HG03571 (cell line): ENCODE results near the gene UBE2E2.

Source experiments
- ATAC-seq: cut with Tn5 transposase; IDR thresholded peaks from one replicate; pipeline ENCODE4 v1.9.1; 2021; ENCODE audit not compliant: unreplicated experiment

Gene UBE2E2

DNA sequence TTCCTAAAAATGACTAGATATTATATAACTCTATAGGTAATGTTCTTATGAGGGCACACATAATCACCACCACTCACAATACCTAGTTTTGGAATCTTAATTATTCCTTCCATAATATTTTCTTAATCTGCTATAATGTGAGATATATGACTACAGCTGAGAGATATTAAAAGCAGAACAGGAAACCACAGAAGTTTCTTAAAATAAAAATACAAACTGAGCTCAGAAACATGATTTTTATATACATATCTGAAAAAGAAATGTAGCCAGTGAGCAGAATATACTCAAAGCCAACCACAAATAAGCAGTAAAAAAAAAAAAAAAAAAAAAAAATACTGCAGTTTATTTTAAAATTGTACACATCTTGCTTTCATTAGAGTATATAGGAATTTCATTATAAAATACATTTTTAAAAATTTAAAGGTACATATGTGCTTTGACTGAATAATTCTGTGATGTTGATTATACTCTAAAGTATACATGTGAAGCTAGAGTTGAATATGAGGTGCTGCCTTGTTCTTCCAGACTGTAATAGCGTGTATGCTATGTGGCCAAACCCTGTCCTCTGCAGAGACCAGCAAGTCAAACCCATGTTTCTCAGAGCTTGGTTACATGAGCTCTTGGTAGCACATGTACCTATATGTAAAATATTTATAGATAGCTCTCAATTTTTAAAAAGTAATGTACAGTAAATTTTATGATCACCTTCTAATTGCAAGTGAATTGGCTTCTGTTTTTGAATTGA lies 175.0 kb downstream of the UBE2E2 start:
- no peak for ATAC-seq

DNA sequence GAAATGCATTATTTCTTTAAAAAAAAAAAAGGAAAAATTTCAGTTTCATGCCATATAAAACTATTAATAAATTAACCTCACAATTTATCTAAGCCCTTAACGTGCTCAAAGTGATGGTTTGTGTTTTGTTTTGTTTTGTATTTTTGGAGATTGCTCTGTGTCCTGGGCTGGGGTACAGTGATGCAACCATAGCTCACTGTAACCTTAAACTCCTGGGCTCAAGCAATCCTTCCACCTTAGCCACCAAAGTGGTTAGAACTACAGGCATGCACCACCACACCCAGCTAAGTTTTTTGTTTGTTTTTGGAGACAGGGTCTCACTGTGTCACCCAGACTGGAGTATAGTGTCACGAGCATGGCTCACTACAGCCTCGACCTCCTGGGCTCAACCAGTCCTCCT lies 180.7 kb downstream of the UBE2E2 start:
- no peak for ATAC-seq

DNA sequence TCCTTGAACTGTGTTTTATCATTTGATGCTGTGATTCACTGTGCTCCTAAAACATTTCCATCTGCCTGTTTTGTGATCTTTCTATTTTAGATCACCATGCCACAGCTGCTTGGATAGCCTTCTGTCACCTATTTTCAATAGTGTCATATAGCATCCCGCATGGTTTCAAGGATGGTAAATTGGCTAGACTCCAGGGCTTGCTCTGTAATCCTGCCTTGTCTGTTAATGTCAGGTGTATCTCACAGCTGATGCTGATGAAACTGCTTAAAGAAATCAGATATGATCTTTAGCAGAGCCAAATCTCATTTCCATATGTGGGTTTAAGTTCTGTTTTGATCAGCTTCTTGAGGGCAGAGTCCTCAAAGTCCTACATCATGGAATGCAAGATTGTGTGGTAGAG lies 182.2 kb downstream of the UBE2E2 start:
- ATAC-seq: no peak

DNA sequence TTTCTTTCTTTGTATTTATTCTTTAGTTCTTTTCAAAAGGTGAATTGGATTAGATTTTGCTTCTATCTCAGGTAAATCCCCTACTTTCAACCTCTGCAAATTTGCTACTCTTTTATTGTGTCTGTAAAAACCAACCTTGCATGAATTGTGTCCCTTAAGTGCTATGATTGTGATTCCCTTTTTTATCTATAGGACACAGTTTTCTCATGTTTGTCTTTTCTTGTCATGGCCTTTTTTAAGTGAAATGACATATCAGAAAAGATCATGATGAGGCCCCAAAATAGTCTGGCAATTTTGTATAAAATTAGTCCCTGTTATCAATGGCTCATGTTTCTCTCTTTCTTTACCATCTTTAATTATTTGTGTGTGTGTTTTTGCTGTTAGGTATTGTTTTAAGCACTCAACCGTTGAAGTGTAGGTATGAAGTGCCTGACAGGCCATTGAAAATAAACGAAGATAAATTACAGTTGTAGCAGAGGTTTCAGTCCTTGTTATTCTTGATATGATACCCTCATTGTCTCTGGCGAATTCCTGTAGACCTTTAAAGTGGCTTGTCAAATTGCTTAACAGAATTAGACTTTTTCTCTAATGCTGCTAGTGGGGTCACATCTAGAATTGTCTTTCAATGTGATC lies 184.3 kb downstream of the UBE2E2 start:
- ATAC-seq: no peak

DNA sequence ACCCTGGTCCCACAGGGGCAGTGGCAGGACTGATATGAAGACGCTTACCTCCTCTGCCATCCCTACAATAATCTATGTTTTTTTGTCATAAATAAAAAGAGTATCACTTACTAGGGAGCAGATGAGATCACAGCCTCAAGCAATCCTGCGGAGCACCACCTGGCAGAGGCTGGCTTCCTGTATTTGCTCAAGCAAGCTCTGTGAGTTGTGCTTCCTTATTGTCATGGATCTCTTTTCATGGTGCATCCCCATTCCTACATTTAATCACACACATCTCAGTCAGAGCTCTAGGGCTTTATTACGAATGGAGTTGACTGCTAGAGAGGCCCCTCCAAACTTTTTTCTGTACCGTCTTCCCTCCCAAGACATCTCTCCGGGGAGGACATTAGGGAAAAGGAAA lies 186.0 kb downstream of the UBE2E2 start:
- no peak for ATAC-seq

DNA sequence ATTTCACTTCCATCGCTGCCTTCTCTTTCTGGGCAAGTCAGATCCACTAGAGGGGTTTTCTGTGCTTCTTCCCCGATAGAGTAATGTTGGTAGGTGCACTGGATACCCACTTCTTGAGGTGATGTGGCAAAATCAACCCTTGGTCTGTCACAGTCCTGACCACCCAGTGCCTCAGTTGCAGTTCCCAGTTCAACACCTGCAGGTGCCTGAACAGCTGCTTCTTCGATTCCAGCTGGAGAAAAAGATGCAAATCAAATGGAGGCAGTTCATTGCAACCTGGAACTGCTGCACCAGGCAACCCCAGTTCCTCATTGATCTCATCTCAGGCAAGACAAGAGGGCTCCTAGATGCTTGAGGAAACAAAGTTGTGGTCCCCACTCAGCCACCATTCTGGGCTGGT lies 186.6 kb downstream of the UBE2E2 start:
- no peak for ATAC-seq

DNA sequence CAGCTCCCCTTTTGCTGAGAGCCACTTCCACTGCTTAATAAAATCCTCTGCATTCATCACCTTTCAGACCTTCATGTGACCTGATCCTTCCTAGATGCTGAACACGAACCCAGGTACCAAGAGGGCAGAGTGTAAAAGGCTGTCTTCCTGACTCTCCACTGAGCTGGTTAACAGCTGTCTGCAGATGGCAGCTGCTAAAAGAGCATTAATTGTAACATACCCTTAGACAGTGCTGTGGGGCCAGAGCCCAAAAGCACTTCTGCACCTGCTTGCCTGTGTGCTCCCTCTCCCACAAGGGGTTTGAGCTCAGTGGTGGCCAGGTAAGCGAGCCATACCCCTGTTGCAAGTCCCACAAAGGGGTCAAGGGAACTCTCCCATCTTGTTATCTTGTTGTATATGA lies 187.3 kb downstream of the UBE2E2 start:
- no peak for ATAC-seq

DNA sequence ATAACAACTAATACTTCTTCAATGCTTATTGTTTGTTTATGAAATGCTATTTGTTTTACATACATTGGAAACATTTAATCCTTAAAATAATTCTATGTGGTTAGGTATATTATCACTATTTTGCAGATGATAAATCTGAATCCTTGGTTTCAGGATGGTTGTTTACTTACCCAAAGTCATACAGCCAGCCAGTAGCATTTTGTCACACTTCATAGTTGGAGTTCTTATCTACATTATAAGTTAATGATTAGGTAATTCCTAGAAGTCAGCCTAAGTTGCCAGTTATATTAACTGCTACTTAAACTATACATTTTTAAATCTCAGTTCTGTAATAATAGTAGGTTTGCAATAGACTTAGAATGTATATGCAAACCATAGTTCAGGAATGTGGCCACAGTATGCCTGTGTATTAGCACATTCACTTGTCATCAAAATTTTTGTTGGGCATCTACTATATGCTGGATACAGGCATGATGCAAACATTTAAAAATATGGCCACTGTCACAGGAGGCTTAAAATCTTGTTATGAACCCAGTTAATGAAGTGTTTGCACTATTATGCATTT lies 187.9 kb downstream of the UBE2E2 start:
- no peak for ATAC-seq

DNA sequence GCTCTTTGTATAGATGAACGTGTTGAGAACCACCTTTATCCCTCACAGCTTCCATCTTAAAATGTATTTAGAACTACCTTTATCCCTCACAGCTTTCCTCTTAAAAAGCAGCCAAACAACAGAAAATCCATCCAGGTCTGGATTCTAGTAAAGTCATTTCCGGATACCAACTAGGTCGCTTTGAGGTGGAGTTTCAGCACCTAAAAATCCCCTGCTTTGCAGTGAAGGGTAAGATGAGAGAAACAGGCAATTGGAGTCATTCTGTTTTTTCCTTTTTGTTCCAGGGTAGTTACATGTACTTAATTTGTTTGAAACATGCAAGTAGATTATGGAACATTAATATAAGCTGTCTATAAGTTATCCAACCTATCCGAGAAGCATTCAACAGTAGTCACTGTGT lies 192.0 kb downstream of the UBE2E2 start:
- no peak for ATAC-seq

DNA sequence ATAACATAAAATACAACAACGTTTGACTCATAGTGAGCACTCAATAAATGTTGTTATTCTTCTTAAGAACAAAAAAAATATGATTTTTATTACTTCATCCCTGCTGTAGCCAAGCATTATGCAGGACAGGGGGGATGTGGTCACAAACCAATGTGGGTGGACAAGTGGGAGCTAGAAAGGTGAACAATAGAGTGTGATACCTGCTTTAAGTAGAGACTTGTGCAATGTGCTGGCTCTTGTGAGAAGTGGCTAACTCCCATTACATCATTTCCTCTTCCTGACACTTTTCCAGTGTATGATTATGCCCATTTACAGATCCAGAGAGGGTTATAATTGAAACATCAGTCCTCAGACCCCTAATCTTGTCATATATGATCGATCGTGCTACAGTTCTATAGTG lies 193.6 kb downstream of the UBE2E2 start:
- no peak for ATAC-seq

DNA sequence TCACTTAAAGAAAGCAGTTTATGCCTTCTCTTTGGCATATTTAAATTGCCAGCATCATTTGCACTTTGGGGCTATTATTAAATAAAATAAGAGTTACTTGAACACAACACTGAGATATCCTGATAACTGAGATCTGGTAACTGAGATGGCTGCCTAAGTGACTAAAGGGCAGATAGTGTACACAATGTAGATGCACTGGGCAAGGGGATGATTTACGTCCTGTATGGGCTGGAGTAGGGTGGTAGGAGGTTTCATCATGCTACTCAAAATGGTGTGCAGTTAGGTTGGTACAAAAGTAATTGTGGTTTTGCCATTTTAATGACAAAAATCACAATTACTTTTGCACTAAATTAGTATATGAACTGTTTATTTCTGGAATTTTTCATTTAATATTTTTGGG lies 196.1 kb downstream of the UBE2E2 start:
- no peak for ATAC-seq

DNA sequence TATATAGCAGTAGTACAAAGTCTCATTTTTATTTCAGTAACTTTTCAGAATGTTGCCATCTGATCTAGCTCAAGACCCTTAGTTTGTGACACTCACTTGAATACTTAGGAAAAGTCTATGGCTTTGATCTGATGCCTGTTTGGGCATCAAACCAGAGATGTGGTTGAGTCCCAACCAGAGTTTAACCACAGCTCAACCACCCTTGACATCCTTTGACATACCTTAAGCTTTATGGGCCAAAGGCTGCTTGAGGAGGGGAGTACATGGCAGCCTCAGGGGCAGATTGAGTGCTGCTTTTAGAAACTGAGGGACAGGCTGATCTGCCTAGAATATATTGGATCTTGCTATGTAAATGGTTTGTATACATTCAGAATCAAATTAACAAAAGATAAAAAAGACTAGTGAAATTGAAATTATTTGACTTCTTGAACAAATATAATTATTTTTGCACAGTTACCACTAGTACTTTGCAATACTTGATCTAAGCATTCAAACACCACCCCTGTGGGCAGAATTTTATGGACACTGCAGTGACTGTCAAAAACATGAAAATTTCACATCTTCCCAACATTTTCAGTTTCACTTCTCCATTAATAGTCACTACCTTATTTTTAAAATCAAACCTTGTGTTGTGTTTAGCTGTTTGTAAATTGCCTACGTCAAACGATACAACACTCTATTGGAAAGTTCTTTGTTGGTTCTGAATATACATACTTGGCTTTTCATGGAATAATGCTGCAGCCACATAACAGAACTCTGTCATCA lies 199.8 kb downstream of the UBE2E2 start:
- no peak for ATAC-seq

DNA sequence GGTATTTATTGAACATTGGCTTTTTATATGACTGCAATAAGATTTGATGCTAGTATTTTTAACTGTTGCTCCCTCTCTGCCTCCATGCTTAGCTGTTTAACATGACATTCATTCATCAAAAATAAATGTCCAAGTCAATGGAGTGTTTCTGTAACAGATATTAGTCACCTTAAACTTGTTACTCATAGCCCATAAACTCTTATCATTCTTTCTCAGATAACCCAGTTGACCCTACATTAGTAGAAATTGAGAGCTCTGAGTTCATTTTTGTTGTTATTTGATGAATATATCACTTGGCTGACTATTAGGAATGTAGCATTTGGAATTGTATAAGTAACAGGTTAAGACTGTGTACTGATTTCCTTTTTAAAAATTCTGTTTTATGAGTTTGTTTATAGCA lies 201.1 kb downstream of the UBE2E2 start:
- ATAC-seq: no peak

DNA sequence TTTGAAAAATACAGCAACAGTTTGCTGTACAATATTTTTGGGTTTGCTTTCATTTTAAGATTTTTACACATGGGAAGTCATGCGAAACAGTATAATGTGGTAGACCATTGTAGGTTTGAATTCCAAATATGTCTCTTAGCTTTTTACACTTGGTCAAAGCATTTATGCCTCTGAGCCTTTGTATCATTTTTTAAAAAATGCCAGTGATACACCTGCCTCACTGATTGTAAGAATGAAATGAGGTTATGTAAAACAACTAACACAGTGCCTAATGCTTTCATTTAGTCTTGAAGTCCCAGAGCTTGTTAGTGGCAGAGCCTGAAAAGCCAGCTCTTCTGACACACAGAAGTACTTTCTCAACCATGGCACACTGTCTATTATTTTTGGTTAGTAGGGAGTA lies 202.0 kb downstream of the UBE2E2 start:
- peak; percentile 59 for ATAC-seq

DNA sequence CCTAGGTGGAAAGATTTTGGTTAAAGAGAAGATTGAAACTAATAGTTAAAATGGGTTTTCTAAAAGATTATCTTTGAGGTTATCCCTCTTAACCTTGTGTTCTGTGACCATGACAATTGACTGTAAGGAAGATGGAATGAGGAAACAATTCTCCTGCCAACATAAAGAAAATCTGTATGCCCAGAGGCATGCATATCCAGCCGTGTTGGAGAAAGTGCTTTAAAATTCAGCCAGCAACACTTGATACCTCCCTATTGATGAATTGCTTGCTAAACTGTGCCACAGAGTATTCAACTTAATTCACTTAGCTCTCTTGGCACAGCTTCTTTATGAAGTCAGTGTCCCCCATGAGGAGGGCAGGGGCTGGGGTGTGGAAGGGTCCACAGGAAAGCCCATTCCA lies 203.5 kb downstream of the UBE2E2 start:
- no peak for ATAC-seq

DNA sequence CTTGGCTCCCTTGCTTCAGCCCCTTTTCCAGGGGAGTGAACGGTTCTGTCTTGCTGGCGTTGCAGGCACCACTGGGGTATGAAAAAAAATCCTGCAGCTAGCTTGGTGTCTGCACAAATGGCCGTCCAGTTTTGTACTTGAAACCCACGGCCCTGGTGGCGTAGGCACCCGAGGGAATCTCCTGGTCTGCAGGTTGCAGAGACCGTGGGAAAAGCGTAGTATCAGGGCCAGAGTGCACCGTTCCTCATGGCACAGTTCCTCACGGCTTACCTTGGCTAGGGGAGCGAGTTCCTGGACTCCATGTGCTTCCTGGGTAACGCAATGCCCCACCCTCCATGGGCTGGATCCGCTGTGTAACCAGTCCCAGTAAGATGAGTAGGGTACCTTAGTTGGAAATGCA lies 214.9 kb downstream of the UBE2E2 start:
- ATAC-seq: no peak

DNA sequence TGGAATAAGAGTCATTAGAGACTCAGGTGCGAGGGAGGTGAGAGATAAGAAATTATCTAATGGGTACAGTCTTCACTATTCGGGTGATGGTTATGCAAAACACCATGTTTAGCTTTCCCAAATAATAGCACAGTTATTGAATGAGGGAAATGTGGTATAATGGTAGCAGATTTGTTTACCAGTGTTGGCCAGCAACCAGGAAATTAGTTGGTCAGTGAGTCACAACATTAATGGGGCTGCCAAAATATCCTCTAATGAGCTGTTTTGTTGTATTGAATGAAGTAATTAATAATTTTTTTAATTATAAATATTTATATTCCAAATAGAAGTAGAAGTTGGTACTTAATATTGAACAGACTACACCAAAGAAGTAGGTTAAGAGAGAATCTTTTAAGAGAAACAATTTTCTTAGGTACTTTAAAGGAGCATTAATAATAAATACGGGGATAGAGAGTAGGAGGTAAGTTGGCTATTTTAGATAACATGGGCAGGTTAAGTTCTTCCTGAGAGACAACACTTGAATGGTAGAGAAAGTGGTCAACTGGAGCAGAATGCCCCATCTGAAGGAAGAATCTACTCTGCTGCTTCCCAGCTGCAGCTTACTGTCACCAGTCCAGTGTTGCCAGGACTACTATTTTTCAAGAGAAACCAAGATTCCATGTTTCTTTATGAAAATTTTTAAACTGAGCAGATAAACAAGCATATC lies 218.8 kb downstream of the UBE2E2 start:
- ATAC-seq: no peak

DNA sequence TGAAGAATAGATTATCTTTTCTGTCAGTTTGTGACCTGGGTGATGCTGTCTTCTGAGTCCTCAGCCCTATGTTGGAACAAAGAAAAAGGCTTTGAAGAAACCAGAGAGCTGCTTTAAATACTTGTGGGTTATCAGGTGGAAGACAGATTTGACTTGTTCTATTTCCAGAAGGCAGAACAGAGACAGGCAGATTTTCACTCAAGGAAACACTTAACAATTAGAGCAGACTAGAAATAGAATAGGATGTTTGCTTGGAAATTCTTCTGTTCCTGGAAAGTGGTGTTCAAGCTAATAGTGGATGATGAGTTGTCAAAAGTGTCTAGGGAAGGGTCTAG lies 219.4 kb downstream of the UBE2E2 start:
- no peak for ATAC-seq

DNA sequence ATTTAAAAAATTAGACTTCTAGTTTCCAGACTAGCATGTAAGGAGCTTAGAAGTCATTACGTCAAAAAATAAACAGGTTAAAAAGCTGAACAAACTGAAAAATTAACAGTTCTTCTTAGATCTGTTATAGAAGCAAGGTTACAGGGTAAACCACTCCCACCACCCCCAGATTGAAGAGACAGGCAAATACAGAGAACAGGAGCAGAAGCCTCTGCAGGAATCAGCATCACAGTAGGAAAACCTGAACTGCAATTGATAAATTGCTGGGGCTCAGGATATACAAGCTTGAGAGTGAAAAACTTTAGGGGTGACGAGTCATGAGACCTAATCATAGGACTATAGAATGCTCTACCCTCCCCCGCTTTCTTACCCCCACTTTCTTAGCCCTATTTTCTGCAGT lies 222.3 kb downstream of the UBE2E2 start:
- ATAC-seq: no peak

DNA sequence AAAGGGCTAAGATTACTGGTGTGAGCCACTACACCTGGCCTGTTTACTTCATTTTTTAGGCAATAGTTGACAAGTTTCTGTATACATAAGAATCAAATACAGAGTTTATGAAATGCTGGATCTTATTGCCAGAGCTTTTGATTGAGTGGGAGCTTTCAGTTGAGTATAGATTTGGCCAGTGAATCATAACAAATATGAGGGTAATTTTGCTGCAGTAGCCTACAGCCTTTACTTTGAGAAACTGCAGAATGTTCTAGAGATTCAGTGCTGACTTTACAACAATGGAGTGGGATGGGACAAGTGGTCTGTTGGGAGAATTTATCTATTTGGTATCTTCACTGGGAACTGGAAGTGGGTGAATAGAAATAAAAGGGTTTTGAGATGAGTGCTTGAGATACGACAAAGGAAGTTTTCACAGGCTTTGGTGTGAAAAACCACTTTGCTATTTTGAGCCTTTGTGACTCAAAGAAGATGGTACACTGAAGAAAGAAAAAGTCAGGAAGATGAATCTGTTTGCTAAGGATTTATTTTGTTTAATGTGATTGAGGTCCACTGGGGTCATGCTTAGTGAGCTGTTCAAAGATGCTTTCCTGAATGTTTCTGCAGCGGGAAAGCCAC lies 227.8 kb downstream of the UBE2E2 start:
- ATAC-seq: no peak

DNA sequence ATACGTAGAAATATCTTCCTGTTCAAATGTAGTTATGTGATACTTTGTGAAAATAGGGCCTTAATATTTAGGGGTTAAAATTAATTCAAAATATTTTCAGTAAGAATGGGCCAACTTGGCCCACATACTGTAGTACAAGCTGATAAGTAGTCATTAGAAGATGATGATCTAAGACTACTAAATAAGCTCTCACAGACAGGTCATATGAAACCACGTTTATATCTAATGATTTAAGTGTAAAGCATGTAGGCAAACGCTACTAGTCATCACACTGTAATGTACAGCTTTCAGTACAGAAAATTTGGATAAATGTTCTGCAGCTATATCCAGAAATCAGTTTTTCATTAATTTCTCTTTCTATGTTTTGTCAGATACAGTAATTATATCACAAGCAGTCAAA lies 228.6 kb downstream of the UBE2E2 start:
- no peak for ATAC-seq
